Measurements from ENCODE around the gene BEST4.

DNA sequence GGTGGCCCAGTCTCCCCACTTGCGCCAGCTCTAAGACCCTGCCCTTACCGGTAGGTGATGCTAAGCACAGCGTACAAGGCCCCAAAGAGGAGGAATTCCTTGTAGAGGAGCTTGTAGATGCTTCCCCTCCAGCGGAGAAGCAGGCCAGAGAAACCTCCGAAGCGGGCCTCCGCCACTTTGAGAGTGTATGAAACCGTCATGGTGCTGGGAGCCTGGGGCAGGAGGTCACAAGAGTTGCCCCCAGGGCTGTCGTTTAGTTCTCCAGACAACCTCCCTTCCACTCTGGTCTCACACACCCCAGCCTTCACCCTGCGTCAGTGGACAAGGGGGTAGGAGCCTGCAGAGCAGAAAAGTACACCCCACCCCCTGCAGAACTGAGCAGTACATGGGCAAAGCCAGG is 464 bp downstream of the BEST4 start:
- TF ChIP-seq, protein P1, sequence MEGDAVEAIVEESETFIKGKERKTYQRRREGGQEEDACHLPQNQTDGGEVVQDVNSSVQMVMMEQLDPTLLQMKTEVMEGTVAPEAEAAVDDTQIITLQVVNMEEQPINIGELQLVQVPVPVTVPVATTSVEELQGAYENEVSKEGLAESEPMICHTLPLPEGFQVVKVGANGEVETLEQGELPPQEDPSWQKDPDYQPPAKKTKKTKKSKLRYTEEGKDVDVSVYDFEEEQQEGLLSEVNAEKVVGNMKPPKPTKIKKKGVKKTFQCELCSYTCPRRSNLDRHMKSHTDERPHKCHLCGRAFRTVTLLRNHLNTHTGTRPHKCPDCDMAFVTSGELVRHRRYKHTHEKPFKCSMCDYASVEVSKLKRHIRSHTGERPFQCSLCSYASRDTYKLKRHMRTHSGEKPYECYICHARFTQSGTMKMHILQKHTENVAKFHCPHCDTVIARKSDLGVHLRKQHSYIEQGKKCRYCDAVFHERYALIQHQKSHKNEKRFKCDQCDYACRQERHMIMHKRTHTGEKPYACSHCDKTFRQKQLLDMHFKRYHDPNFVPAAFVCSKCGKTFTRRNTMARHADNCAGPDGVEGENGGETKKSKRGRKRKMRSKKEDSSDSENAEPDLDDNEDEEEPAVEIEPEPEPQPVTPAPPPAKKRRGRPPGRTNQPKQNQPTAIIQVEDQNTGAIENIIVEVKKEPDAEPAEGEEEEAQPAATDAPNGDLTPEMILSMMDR (IDR thresholded peaks at IDR 0.05 in 8 of 11, conservative IDR thresholded peaks at IDR 0.05 in 3 of 11) = no peak
- no peak for TF ChIP-seq POLR2A (IDR thresholded peaks at IDR 0.05)

Data from spleen (tissue), 7 donors.